GM12878 (cell line): ENCODE measurements around the gene ZNF736. TPM values are rescaled to one million over a fixed set of nuclear protein-coding genes. Genes with fewer than 3 reads are reported as not detected.

Experiments used
- CBX5 ChIP-seq: sonication (generic); IDR thresholded peaks from 2 replicates; pipeline ENCODE4 v1.6.1; 2016; ENCODE audit warnings: low read depth, moderate library complexity, mild to moderate bottlenecking, inconsistent platforms
- CEBPZ ChIP-seq: fragments of 150-350 bp; IDR thresholded peaks from 2 replicates; pipeline ENCODE4 v1.6.1; 2016; ENCODE audit warnings: low read depth, low read length
- EP300 ChIP-seq, 2 experiments: fragments of 150-350 bp in 1 of 2; IDR thresholded peaks; 2 replicates each; pipeline ENCODE4 v1.6.1; 2011 to 2012; ENCODE audit warnings: low read depth in 2 of 2, low read length in 2 of 2, borderline replicate concordance in 1 of 2, improper control_type of control experiment in 1 of 2, inconsistent platforms in 1 of 2; ENCODE audit not compliant: control insufficient read depth in 1 of 2
- ESRRA ChIP-seq: IDR thresholded peaks from 2 replicates; pipeline ENCODE4 v1.6.1; 2012; ENCODE audit warnings: mild to moderate bottlenecking, low read length, improper control_type of control experiment
- LARP7 ChIP-seq: fragments of 450-650 bp; IDR thresholded peaks from 2 replicates; pipeline ENCODE4 v1.6.1; 2017; ENCODE audit warnings: mild to moderate bottlenecking
- MEF2A ChIP-seq: IDR thresholded peaks from 2 replicates; pipeline ENCODE4 v1.6.1; 2011; ENCODE audit warnings: low read depth, mild to moderate bottlenecking, low read length, moderate library complexity; ENCODE audit not compliant: insufficient read depth
- MEF2B ChIP-seq: fragments of 450-650 bp; IDR thresholded peaks from 2 replicates; pipeline ENCODE4 v1.6.1; 2018; ENCODE audit warnings: mild to moderate bottlenecking, moderate library complexity; ENCODE audit not compliant: partially characterized antibody, poor library complexity, severe bottlenecking
- MYB ChIP-seq: fragments of 150-350 bp; IDR thresholded peaks from 2 replicates; pipeline ENCODE4 v1.6.1; 2014; ENCODE audit warnings: mild to moderate bottlenecking, low read depth, low read length, borderline replicate concordance
- NFYA ChIP-seq: IDR thresholded peaks from 2 replicates; pipeline ENCODE4 v1.6.1; 2011; ENCODE audit warnings: low read depth, mild to moderate bottlenecking, low read length, improper control_type of control experiment, borderline replicate concordance
- NR2F1 ChIP-seq: fragments of 450-650 bp; conservative IDR thresholded peaks from 2 replicates; pipeline ENCODE4 v1.6.1; 2017; ENCODE audit warnings: mild to moderate bottlenecking
- SIN3A ChIP-seq: IDR thresholded peaks from 2 replicates; pipeline ENCODE4 v1.6.1; 2012; ENCODE audit warnings: low read depth, low read length, improper control_type of control experiment
- SPI1 ChIP-seq: IDR thresholded peaks from 2 replicates; pipeline ENCODE4 v1.6.1; 2011; ENCODE audit warnings: low read depth, mild to moderate bottlenecking, low read length, moderate library complexity, borderline replicate concordance; ENCODE audit not compliant: insufficient read depth
- STAT3 ChIP-seq: IDR thresholded peaks from 2 replicates; pipeline ENCODE4 v1.6.1; 2011; ENCODE audit warnings: low read depth, low read length, improper control_type of control experiment
- SUPT20H ChIP-seq: IDR thresholded peaks from 2 replicates; pipeline ENCODE4 v1.6.1; 2011; ENCODE audit warnings: low read depth, mild to moderate bottlenecking, low read length, moderate library complexity, borderline replicate concordance; ENCODE audit not compliant: control insufficient read depth
- SUZ12 ChIP-seq: fragments of 200-600 bp; sonication (generic); IDR thresholded peaks from one replicate; pipeline ENCODE4 v1.6.1; 2018; ENCODE audit warnings: antibody characterized with exemption, mild to moderate bottlenecking; ENCODE audit not compliant: unreplicated experiment
- TCF7 ChIP-seq: IDR thresholded peaks from 2 replicates; pipeline ENCODE4 v1.6.1; 2014; ENCODE audit warnings: antibody characterized with exemption, borderline replicate concordance
- USF1 ChIP-seq: IDR thresholded peaks from 2 replicates; pipeline ENCODE4 v1.6.1; 2011; ENCODE audit warnings: borderline replicate concordance, low read depth, mild to moderate bottlenecking, moderate library complexity, mixed read lengths, low read length; ENCODE audit not compliant: insufficient read depth; ENCODE audit errors: extremely low read length
- polyA plus RNA-seq, 11 experiments: library from polyadenylated mRNA; depleted of rRNA in 4 of 11; unstranded in 6 of 11; stranded (reverse) in 5 of 11; fragments of >200 nt; fragmentation: Nextera tagmentation in 4 of 11; fragmentation: Illumina TruSeq in 1 of 11; extraction: Ambion mirVana in 4 of 11; extraction: Trizol in 1 of 11; gene quantifications; 1 replicate in 1 of 11; 2 replicates in 10 of 11; pipeline versions ENCODE4 v1.2.1 to v1.2.3, GENCODE V29; 2011 to 2016; ENCODE audit warnings: inconsistent platforms in 2 of 11, missing spikeins in 2 of 11, low read depth in 1 of 11
- total RNA-seq, 4 experiments: library from RNA; depleted of rRNA in 3 of 4; stranded (reverse); fragments of >200 nt in 3 of 4; fragmentation: Illumina TruSeq in 1 of 4; extraction: Trizol in 1 of 4; gene quantifications; 2 replicates each; pipeline versions ENCODE4 v1.2.1 to v1.2.3, GENCODE V29; 2013 to 2021
- TF ChIP-seq, protein P1 (sequence below): fragments of 450-650 bp; formaldehyde crosslinking; IDR thresholded peaks from 2 replicates; pipeline ENCODE4 v1.4.0; 2020; ENCODE audit warnings: mild to moderate bottlenecking, moderate library complexity
- TF ChIP-seq, protein P2 (sequence below): IDR thresholded peaks from 2 replicates; pipeline ENCODE4 v1.6.1; 2011; ENCODE audit warnings: low read depth, low read length, improper control_type of control experiment, borderline replicate concordance

Gene ZNF736
- total and polyA plus RNA-seq, 10 of the 15 experiments (the other 5 are each of a cell fraction or from before 2014, with no cell fraction given) = 1.9 to 22.5 (median 9.2) TPM

GRCh38 chr7:64320547-64321513 lies 7.1 kb downstream of the ZNF736 start (continued):
- TF ChIP-seq CEBPZ (no peak), USF1 (no peak), MYB (no peak), SUZ12 (no peak), EP300 (IDR thresholded peaks at IDR 0.05; ENCODE audit: borderline replicate concordance in 1 of 2, control insufficient read depth in 1 of 2, low read depth in 2 of 2, low read length in 2 of 2) (peak in 1 of 2 experiments; percentile 6; a peak in 1 of 4 replicates), NFYA (no peak), SPI1 (peak; percentile 89), LARP7 (no peak), MEF2A (no peak), NR2F1 (0 out of 2 replicates have a peak, but pooled peaks have one; percentile 25), ESRRA (no peak), SIN3A (no peak), CBX5 (0 out of 2 replicates have a peak, but pooled peaks have one; percentile 18), SUPT20H (no peak), MEF2B (peak; percentile 34), TCF7 (peak; percentile 41; the same call in 1 of the 2 replicates), STAT3 (no peak)
- TF ChIP-seq, protein P1, sequence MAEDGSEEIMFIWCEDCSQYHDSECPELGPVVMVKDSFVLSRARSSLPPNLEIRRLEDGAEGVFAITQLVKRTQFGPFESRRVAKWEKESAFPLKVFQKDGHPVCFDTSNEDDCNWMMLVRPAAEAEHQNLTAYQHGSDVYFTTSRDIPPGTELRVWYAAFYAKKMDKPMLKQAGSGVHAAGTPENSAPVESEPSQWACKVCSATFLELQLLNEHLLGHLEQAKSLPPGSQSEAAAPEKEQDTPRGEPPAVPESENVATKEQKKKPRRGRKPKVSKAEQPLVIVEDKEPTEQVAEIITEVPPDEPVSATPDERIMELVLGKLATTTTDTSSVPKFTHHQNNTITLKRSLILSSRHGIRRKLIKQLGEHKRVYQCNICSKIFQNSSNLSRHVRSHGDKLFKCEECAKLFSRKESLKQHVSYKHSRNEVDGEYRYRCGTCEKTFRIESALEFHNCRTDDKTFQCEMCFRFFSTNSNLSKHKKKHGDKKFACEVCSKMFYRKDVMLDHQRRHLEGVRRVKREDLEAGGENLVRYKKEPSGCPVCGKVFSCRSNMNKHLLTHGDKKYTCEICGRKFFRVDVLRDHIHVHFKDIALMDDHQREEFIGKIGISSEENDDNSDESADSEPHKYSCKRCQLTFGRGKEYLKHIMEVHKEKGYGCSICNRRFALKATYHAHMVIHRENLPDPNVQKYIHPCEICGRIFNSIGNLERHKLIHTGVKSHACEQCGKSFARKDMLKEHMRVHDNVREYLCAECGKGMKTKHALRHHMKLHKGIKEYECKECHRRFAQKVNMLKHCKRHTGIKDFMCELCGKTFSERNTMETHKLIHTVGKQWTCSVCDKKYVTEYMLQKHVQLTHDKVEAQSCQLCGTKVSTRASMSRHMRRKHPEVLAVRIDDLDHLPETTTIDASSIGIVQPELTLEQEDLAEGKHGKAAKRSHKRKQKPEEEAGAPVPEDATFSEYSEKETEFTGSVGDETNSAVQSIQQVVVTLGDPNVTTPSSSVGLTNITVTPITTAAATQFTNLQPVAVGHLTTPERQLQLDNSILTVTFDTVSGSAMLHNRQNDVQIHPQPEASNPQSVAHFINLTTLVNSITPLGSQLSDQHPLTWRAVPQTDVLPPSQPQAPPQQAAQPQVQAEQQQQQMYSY = no peak
- TF ChIP-seq, protein P2, sequence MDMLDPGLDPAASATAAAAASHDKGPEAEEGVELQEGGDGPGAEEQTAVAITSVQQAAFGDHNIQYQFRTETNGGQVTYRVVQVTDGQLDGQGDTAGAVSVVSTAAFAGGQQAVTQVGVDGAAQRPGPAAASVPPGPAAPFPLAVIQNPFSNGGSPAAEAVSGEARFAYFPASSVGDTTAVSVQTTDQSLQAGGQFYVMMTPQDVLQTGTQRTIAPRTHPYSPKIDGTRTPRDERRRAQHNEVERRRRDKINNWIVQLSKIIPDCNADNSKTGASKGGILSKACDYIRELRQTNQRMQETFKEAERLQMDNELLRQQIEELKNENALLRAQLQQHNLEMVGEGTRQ = no peak
